Nephron (organoid): ENCODE data around the gene ARID3A.

Source experiments
- H3K27ac Mint-ChIP-seq, 3 experiments: 2 replicates each; pipeline ENCODE4 v1.8.0; 2020; ENCODE audit warnings: mixed read lengths in 3 of 3, mild to moderate bottlenecking in 2 of 3, moderate library complexity in 1 of 3
- H3K27me3 Mint-ChIP-seq: 2 replicates; pipeline ENCODE4 v1.8.0; 2021; ENCODE audit warnings: low read depth, mild to moderate bottlenecking, moderate library complexity, mixed read lengths
- H3K36me3 Mint-ChIP-seq: 2 replicates; pipeline ENCODE4 v1.8.0; 2020; ENCODE audit warnings: low read depth, mixed read lengths
- H3K4me1 Mint-ChIP-seq: 2 replicates; pipeline ENCODE4 v1.8.0; 2020; ENCODE audit warnings: mixed read lengths
- H3K4me3 Mint-ChIP-seq, 3 experiments: 2 replicates each; pipeline ENCODE4 v1.8.0; 2020; ENCODE audit warnings: mild to moderate bottlenecking in 3 of 3, mixed read lengths in 3 of 3, moderate library complexity in 2 of 3
- H3K9me3 Mint-ChIP-seq: 2 replicates; pipeline ENCODE4 v1.8.0; 2020; ENCODE audit warnings: mixed read lengths
- CTCF ChIP-seq, 3 experiments: fragments of 200-600 bp; sonication (generic); IDR thresholded peaks; one replicate each; pipeline ENCODE4 v1.5.0; 2021; ENCODE audit warnings: antibody characterized with exemption in 3 of 3; ENCODE audit not compliant: unreplicated experiment in 3 of 3

The ARID3A gene

GRCh38 chr19:973726-974563, 48.1 kb downstream of the ARID3A start:
- no peak for TF ChIP-seq CTCF (IDR thresholded peaks at IDR 0.05; ENCODE audit: unreplicated experiment in 3 of 3)
- Mint-ChIP-seq H3K9me3 (no peaks in the 10 kb centered on the region), H3K36me3 (peaks cover 39% of the 10 kb centered on the region), H3K27ac (no peak overlapping the region), H3K4me3 (no peak overlapping the region), H3K4me1 (no peaks in the 10 kb centered on the region), H3K27me3 (no peaks in the 10 kb centered on the region)

- no peaks in the 10 kb centered on the region for H3K4me1 Mint-ChIP-seq
- H3K27ac Mint-ChIP-seq = no peak overlapping the region
- no peak for TF ChIP-seq CTCF (IDR thresholded peaks at IDR 0.05; ENCODE audit: unreplicated experiment in 3 of 3)
These were observed 48.9 kb downstream of the ARID3A start for GRCh38 chr19:974564-975257.

GRCh38 chr19:976476-976875, 50.6 kb downstream of the ARID3A start:
- Mint-ChIP-seq H3K27me3 (no peaks in the 10 kb centered on the region), H3K9me3 (no peaks in the 10 kb centered on the region), H3K27ac (no peak overlapping the region), H3K4me3 (no peak overlapping the region), H3K4me1 (no peaks in the 10 kb centered on the region), H3K36me3 (peaks cover 21% of the 10 kb centered on the region)
- TF ChIP-seq CTCF (IDR thresholded peaks at IDR 0.05; ENCODE audit: unreplicated experiment in 3 of 3) = no peak

More at GRCh38 chr19:974564-975257, 48.9 kb downstream of the ARID3A start:
- Mint-ChIP-seq H3K4me3 (no peak overlapping the region), H3K9me3 (no peaks in the 10 kb centered on the region), H3K36me3 (peaks cover 35% of the 10 kb centered on the region), H3K27me3 (no peaks in the 10 kb centered on the region)

- no peaks in the 10 kb centered on the region for H3K9me3 Mint-ChIP-seq
- no peak overlapping the region for H3K4me3 Mint-ChIP-seq
- H3K27ac Mint-ChIP-seq = no peak overlapping the region
- no peaks in the 10 kb centered on the region for H3K27me3 Mint-ChIP-seq
- H3K4me1 Mint-ChIP-seq = no peaks in the 10 kb centered on the region
- no peak for TF ChIP-seq CTCF (IDR thresholded peaks at IDR 0.05; ENCODE audit: unreplicated experiment in 3 of 3)
- H3K36me3 Mint-ChIP-seq = peaks cover 17% of the 10 kb centered on the region
These were observed 51.2 kb downstream of the ARID3A start for GRCh38 chr19:977058-977464.

GRCh38 chr19:979318-979741, 53.5 kb downstream of the ARID3A start:
- peak overlapping the region in 1 of 3 experiments; percentile 54 for H3K4me3 Mint-ChIP-seq
- no peaks in the 10 kb centered on the region for H3K27me3 Mint-ChIP-seq
- H3K36me3 Mint-ChIP-seq = peaks cover 4% of the 10 kb centered on the region
- peak overlapping the region in 2 of 3 experiments; percentile 59 to 88 for H3K27ac Mint-ChIP-seq
- H3K4me1 Mint-ChIP-seq = peaks cover 2% of the 10 kb centered on the region
- TF ChIP-seq CTCF (IDR thresholded peaks at IDR 0.05; ENCODE audit: unreplicated experiment in 3 of 3) = no peak
- H3K9me3 Mint-ChIP-seq = no peaks in the 10 kb centered on the region
